Activated T-helper 1 cell treated with anti-CD3 and anti-CD28 coated beads, Interleukin-2, amount 50 U/mL, for 16 hours (primary cell): ENCODE data around the gene RAPH1.
"Not testable (repeated sequence)": the region's sequence is repeated elsewhere in the genome, so short reads cannot be mapped to it uniquely, and the experiment has no call there.

ENCODE experiments used
- DNase-seq, 2 donors: peaks; one replicate each; pipeline ENCODE4 v3.0.0-alpha.2; 2020; ENCODE audit warnings: low read depth in 1 of 2, low spot score in 1 of 2

RAPH1 gene

GRCh38 chr2:203438528-203438927 lies 96.6 kb downstream of the RAPH1 start:
- DNase-seq, result no peak

DNA sequence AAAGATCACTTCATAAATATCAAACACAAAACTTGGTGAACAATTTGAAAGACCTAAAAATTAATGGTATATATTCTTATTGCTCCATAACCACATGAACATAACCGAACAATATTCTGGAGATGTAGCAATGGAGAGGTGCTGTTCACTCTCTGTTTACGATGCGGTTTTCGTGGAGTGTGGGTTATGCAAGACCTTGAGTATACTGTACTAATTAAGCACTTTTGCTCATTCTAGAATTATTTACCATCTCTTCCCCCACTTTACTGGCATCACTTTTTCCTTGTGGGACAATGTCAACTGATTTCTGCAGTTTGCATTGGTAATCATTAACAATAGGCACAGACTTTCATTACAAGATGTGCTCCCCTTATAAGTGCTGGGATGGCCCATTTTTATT lies 97.6 kb downstream of the RAPH1 start:
- DNase-seq, result no peak

DNA sequence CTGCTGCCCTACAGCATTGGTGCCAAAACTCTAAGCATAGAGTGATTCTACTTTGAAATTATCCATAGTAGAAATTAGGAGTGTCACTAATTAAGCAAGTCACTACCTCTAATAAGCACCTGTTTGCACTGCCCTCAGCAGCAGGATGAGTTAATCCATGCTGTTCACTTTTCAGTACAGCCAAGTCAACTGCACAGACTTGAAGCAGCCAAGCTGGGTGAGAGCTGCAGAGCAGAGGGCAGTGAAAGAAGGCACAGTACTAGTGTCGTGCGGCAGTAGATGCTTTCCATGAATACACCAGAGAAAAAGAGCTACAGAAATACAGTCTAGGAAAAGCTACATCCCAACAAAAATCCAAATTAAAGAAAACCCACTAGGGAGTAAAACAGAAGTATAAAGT lies 98.6 kb downstream of the RAPH1 start:
- DNase-seq, result no peak

DNA sequence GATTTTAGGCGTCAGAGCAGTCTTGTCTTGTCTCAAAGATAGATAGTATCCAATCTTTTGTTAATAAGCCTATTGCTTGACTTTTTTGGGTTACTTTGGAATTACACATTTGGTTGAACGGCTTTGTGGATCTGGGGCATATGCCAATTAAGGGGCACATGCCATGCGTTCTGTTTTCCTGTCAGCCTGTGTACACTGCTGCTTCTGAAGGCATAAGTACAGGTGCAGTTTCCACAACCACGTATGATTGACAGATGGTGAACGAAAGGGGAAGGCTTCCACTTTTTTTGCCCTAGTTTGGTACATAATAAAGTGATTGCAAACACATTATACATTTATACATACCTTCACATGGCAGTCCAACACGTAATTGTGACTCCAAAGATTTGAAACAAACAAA lies 102.3 kb downstream of the RAPH1 start:
- no peak for DNase-seq

GRCh38 chr2:203431391-203432185 lies 103.5 kb downstream of the RAPH1 start:
- DNase-seq, result no peak

- not testable (repeated sequence) for DNase-seq
Observed at GRCh38 chr2:203429643-203430042, 105.5 kb downstream of the RAPH1 start.

DNA sequence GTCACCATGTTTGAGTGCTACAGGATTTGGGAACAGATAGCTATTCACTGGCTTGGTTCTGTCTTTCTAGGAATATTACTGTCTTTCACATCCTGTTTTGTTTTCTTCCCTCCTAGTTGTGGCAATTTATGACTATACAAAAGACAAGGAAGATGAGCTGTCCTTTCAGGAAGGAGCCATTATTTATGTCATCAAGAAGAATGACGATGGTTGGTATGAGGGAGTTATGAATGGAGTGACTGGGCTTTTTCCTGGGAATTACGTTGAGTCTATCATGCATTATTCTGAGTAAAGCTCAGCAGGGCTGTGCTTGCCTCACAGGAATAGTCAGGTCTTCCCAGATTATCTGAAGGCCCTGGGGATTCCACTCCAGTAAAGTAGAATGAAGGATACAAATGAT lies 108.0 kb downstream of the RAPH1 start:
- no peak for DNase-seq

DNA sequence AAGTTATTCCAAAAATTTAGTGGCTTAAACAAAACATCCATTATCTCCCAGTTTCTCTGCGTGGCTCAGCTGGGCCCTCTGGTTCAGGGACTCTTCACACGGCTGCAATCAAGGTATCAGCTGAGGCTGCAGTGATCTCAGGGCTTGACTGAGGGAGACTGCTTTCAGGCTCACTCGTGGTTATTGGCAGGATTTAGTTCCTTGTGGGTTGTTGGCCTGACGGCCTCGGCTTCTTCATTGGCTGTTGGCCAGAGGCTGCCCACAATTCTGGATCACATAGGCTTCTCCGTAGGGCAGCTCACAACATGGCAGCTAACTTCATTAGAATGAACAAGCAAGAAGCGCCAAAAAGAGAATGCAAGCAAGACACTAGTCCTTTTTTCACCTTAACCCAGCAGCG lies 116.8 kb downstream of the RAPH1 start:
- DNase-seq, result no peak

- no peak for DNase-seq
Observed at GRCh38 chr2:203413796-203414195, 121.3 kb downstream of the RAPH1 start.

- DNase-seq, result no peak
Observed at GRCh38 chr2:203412546-203413331, 122.4 kb downstream of the RAPH1 start.

DNA sequence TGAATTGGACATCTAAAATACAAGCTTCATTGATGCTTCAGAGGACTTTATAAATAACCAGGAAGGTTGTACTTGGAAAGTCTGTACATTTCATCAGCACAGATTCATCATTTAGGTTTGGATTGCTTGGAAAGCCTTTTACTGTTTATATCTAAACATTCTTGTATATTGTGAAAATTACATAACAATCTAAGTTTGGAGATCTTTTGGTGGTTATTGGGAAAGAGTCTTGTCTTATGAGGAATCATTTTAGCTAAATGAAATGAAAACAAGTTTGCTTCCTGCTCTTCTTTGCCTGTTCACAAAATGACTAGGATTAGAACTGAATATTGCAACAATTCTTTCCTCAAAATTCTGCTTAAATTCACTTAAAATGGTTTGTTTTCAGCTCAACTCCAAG lies 127.6 kb downstream of the RAPH1 start:
- DNase-seq, result no peak

DNA sequence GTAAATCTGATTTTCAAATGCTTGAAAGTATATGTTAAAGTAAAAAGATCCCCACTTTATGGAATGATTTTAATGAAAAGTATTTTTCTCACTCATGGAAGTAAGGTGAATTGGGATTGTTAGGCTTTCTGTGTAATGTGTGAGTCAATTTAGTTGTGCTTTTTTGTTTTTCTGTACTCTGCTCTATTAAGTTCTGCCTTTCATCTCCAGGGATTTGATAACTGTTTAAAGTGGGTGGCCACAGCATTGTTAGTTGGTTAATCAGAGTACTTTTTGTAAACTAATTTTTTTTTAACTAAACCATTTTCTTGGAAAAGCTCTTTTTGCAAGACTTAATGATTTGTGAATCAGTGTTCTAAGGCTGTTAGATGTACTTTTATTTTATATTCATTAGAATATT lies 130.1 kb downstream of the RAPH1 start:
- no peak for DNase-seq

DNA sequence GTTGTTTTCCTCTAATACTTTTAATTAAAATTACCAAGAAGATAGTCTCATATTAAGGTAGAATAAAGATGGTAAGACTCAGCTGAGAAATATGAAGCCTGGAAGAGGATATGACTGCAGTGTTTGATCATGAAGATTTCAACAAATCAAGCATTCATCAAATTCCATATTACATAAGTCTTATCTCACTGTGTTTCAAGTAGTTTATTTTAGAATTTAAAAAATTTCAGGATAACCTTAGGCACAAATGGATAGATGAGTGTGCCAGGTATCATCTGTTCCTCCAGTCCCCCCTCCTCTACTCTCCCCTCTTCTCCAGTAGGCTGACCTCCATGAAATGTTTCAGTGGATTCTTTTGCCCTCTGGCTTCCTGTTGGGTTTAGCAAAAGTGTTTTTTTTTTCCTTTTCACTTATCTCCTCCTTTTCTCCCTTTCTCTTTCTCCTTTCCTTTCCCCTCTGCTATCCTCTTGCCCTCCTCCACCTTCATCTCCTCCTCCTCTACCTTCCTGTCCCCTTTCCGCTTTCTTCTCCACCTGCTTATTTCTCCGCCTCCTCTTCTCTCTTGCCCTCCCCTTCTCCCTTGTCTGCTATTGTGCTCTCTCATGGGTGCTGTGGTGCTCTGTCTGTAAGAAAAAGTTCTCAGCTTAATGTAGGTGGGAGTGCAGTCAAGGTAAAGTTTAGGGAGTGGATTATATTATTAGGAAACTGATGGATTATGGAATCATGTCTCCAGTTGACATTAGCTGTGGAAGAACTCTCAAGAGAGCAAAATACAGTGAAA lies 134.1 kb downstream of the RAPH1 start:
- no peak for DNase-seq

DNA sequence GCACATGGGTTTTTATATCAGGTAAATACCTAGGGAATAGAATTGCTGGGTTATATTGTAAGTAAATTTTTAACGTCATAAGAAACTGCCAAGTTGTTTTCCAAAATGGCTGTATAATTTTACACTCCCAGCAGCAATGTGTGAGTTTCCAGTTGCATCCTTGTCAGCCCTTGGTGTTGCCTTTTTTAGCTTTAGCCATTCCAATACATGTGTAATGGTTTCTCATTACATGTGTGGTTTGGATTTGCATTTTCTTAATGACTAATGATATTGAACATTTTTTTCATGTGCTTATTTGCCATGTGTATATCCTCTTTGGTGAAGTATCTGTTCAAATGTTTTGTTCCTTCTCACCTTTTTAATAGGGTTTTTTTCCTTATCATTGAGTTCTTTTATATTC lies 136.1 kb downstream of the RAPH1 start:
- DNase-seq, result no peak

DNA sequence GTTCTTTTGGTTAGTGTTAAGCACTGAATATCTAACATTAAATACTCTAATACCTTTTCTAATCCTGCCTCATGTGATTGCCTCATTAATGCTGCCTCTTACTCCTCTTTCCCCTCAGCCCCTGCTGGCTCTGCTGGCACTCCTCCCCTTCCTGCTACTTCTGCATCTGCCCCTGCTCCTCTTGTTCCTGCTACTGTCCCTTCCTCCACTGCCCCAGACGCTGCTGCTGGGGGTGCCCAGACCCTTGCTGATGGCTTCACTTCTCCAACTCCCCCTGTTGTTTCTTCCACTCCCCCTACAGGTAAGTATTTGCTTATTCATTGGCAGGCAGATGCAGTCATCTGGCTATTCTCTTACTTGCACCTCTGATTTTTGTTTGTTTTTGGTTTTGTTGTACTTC lies 138.4 kb downstream of the RAPH1 start:
- DNase-seq, result no peak

GRCh38 chr2:203395858-203396257 lies 139.2 kb downstream of the RAPH1 start:
- no peak for DNase-seq

- no peak for DNase-seq
Observed at GRCh38 chr2:203394519-203395227, 140.4 kb downstream of the RAPH1 start.

DNA sequence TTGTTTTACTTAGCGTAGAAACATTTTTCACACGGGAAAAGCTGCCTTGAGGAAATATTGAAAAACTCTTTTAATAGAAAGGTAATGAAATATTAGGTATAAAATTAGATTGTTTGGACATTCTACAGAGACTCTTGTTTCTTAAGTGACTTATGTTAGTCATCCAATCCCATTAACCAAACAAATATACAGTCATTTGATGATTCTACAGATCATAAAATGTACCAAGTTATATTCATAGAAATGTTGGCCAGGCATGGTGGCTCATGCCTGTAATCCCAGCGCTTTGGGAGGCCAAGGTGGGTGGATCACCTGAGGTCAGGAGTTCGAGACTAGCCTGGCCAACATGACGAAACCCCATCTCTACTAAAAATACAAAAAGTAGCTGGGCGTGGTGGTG lies 146.9 kb downstream of the RAPH1 start:
- not testable (repeated sequence) for DNase-seq

DNA sequence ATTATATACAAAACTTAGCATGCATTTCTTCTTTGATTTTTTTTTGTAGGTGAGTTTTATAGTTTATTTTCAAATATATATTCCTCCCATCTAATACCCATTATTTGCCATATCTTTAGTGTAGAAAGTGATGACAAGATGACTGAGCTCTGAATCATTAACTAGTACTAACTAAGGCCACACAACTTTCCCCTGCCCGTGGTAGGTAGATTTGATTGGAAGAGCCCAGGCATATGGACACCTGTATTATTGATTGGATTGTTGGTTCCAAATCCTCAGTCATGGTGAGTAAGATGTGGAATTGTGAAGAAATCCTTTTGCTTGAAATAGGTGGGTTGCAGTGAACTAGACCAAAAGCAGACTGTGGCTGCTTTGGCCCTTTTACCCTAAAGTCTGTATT lies 152.1 kb downstream of the RAPH1 start:
- no peak for DNase-seq

DNA sequence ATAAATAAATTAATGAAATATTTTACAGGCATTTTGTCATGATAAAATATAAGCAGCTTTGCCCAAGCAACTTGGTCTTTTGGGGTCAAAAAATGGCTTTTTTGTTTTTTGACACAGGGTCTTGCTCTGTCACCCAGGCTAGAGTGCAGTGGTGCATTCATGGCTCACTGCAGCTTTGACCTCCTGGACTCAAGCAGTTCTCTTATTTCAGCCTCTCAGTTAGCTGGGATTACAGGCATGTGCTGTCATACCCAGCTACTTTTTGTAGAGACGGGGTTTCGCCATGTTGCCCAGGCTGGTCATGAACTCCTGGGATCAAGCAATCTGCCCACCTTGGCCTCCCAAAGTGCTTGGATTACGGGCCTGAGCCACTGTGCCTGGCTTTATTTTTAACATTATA lies 155.9 kb downstream of the RAPH1 start:
- no peak for DNase-seq

GRCh38 chr2:203376173-203376572 lies 158.9 kb downstream of the RAPH1 start:
- no peak for DNase-seq
